ENCODE measurements around the gene ERVH48-1. TPM values are rescaled to one million over a fixed set of nuclear protein-coding genes. Genes with fewer than 3 reads are reported as not detected.

Gene ERVH48-1
- polyA plus RNA-seq (2012; ENCODE audit: insufficient read depth, insufficient read length, low read depth) = 0.48 TPM

DNA sequence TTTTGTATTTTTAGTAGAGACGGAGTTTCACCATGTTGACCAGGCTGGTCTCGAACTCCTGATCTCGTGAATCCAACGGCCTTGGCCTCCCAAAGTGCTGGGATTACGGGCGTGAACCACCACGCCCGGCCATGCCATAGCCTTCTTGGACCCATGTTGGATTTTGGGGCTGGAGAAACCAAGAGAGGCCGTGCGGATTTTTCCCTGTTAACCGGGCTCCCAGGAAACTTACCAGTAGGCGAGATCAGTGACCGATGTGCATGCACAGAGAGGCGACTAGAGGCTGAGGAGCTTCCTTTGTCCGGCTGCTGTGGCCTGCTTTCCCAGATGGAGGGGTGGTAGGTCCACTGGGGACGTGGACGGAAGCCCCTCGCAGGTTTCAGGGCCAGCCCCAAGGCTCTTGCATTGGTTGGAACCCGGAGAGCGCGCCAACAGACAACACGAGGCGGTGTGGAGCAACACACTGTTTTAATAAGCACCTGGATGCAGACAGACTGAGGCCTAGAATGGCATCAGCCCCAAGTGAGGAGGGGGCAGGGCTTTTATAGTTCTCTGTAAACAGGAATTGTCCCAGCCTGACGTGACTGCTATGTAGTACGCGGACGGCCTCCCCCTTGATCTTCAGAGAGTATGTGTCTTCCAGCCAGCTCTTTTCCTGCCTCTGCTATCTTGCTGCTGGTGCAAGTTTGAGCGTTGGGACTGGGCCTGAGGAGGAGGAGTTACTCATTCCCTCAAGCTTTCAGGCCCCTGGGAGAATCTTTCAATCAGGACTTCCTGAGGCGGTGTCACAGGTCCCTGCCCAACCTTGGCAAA, at the start of gene ERVH48-1:
Gene ERVH48-1, minus strand, starts transcription at position 517 of the 813 bp plus-strand sequence. CDS start 6,624 bp downstream, outside the sequence.
- Histone ChIP-seq H3K4me3 (ENCODE audit: low read depth, low read length) (no peak within 1 kb of the TSS), H3K9me3 (no peaks in the 10 kb centered on the region), H3K36me3 (no peaks in the 10 kb centered on the region), H3K4me1 (no peaks in the 10 kb centered on the region), H3K27me3 (no peaks in the 10 kb centered on the region)
- DNase-seq = no peak
- TF ChIP-seq CTCF (IDR thresholded peaks at IDR 0.05; ENCODE audit: low read depth, low read length) = no peak

GRCh38 chr21:42973991-42974831, 48.8 kb upstream of the ERVH48-1 start, which contains the start of gene PKNOX1:
Gene PKNOX1 (plus strand): TSS chr21:42974562. CDS start chr21:43004382, 29,820 bp downstream.
- DNase-seq = peak; percentile 100
- Histone ChIP-seq H3K4me3 (ENCODE audit: low read depth, low read length) (peak within 1 kb of the TSS; percentile 87), H3K9me3 (no peaks in the 10 kb centered on the region), H3K36me3 (peaks cover 11% of the 10 kb centered on the region), H3K4me1 (no peaks in the 10 kb centered on the region), H3K27me3 (no peaks in the 10 kb centered on the region)
- TF ChIP-seq CTCF (IDR thresholded peaks at IDR 0.05; ENCODE audit: low read depth, low read length) = no peak

GRCh38 chr21:42973309-42973990, 48.0 kb upstream of the ERVH48-1 start:
- TF ChIP-seq CTCF (IDR thresholded peaks at IDR 0.05; ENCODE audit: low read depth, low read length) = no peak
- Histone ChIP-seq H3K9me3 (no peaks in the 10 kb centered on the region), H3K4me1 (no peaks in the 10 kb centered on the region), H3K4me3 (ENCODE audit: low read depth, low read length) (peak overlapping the region; percentile 68), H3K36me3 (peaks cover 8% of the 10 kb centered on the region; the same call in 1 of the 2 replicates), H3K27me3 (no peaks in the 10 kb centered on the region)
- no peak for DNase-seq

GRCh38 chr21:42971897-42972275, 46.5 kb upstream of the ERVH48-1 start:
- H3K9me3 ChIP-seq = no peaks in the 10 kb centered on the region
- H3K4me3 ChIP-seq (ENCODE audit: low read depth, low read length) = no peak overlapping the region
- no peak for DNase-seq
- H3K4me1 ChIP-seq = no peaks in the 10 kb centered on the region
- no peaks in the 10 kb centered on the region for H3K27me3 ChIP-seq
- H3K36me3 ChIP-seq = peaks cover 4% of the 10 kb centered on the region; the same call in 1 of the 2 replicates
- no peak for TF ChIP-seq CTCF (IDR thresholded peaks at IDR 0.05; ENCODE audit: low read depth, low read length)

DNA sequence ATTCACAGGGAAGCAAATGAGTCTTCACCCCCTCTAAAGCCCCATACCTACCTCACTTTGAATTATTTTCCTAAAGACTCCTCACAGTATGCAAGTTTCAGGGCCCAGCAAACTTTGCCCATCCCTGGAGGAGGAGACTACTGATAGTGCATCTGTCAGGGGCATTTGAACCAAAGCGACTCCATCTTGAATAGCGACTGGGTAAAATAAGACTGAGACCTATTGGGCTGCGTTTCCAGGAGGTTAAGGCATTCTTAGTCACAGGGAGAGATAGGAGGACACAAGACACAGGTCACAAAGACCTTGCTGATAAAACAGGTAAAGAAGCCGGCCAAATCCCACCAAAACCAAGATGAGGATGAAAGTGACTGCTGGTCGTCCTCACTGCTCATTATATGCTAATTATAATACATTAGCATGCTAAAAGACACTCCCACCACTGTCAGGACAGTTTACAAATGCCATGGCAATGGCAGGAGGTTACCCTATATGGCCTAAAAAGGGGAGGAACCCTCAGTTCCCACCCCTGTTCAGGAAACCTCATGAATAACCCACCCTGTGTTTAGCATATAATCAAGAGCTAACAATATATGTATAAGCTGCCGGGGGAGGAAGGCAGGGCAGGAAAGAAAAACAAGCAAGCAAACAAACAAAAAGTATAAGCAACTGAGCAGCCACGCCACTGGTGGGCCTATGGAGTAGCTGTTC, 45.7 kb upstream of the ERVH48-1 start:
- Histone ChIP-seq H3K27me3 (no peaks in the 10 kb centered on the region), H3K36me3 (no peaks in the 10 kb centered on the region), H3K9me3 (no peaks in the 10 kb centered on the region), H3K4me1 (no peaks in the 10 kb centered on the region), H3K4me3 (ENCODE audit: low read depth, low read length) (no peak overlapping the region)
- no peak for TF ChIP-seq CTCF (IDR thresholded peaks at IDR 0.05; ENCODE audit: low read depth, low read length)
- no peak for DNase-seq

Data from BE2C (cell line).